Erythroblast (primary cell): ENCODE data around the gene ZNF679.
"Not testable (repeated sequence)": the region's sequence is repeated elsewhere in the genome, so short reads cannot be mapped to it uniquely, and the experiment has no call there.

Source experiments
- DNase-seq, 2 experiments: peaks; one replicate each; lab custom pipeline; 2025; lab: John Stamatoyannopoulos, UW
- GATA1 ChIP-seq: IDR thresholded peaks from 2 replicates; pipeline ENCODE4 v1.6.1; 2011; ENCODE audit warnings: low read depth, mild to moderate bottlenecking, control low read depth, low read length, moderate library complexity
- POLR2A ChIP-seq: IDR thresholded peaks from 2 replicates; pipeline ENCODE4 v1.6.1; 2011; ENCODE audit warnings: mild to moderate bottlenecking, low read length

ZNF679 gene

DNA sequence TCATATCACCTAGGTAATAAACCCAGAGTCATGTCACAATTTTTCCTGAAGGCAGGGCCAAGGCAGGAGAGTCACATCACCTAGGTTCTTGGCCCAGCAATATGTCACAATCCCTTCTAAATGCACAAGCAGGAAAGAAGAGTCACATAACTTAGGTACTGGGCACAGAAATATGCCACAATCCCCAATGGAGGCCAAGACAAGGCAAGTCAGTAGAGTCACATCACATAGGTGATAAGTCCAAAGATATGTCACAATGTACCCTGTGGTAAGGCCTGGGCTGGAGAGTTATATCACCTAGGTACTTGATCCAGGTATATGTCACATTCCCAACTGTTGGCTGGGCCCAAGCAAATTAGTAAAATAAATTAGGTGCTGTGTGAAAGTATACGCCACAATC, at the start of gene ZNF679:
TSS of gene ZNF679 (plus strand) at position 301 of the 400 bp plus-strand sequence. CDS start 20,644 bp downstream, outside the sequence.
- DNase-seq = not testable (repeated sequence)

DNA sequence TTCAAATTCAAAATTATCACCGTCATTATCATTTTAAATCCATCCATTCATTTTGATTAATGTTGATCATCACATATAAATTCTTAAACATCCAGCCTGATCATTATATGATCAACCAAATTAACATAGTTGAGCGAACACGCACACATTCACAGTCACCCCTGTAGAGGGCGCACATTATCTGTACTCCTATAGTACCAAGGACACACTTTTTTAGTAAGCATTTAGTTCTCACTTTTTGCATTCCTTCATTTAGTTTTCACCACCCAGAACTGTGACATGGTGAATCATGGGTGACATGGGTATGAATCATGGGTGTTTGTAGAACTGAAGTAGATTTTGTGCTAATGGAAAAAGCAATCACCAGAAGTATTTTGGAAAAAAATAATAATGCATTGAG, 47.3 kb upstream of the ZNF679 start:
- DNase-seq = peak; percentile 1 to 6
- TF ChIP-seq GATA1 (no peak), POLR2A (no peak)

DNA sequence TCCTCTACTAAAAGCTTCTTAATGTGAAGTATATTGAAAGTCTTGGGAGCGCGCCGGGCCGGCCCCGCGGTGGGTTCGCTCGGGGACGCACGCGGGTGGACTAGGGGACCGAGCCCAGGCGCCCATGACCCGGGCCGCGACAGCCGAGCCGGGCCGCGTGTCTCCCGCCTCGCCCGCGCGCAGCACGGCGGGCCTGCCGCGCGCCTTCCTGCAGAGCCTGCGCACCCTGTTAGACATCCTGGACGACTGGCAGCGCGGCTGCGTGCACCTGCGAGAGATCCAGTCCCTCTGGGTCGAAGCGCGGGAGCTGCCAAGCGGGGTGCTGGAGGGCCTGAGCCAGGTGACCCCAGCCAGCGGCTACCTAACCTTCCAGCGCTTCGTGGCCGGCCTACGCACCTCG, 46.7 kb upstream of the ZNF679 start:
- no peak for DNase-seq
- TF ChIP-seq POLR2A (no peak), GATA1 (no peak)

DNA sequence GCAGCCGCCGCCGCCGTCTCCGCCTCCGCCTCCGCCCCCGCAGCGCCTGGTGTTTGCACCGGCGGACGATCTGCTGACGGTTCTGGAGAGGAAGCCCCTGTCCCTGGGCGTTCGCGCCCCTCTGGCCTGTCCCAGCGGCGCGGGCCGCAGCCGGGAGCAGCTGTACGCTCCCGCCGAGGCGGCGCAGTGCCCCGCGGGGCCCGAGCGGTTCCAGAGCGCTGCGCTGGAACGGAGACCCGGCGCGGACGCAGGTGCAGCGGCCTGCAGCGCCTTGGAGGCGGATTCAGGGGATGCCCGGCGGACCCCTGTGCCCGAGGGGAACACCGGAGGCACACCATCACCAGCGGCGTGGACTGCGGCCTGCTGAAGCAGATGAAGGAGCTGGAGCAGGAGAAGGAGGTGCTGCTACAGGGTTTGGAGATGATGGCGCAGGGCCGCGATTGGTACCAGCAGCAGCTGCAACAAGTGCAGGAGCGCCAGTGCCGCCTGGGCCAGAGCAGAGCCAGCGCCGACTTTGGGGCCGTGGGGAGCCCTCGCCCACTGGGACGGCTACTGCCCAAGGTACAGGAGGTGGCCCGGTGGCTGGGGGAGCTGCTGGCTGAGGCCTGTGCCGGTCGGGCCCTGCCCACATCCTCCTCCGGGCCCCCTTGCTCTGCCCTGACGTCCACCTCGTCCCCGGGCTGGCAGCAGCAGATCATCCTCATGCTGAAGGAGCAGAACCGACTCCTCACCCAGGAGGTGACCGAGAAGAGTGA, 46.1 kb upstream of the ZNF679 start:
- no peak for TF ChIP-seq GATA1
- no peak for TF ChIP-seq POLR2A
- no peak for DNase-seq

DNA sequence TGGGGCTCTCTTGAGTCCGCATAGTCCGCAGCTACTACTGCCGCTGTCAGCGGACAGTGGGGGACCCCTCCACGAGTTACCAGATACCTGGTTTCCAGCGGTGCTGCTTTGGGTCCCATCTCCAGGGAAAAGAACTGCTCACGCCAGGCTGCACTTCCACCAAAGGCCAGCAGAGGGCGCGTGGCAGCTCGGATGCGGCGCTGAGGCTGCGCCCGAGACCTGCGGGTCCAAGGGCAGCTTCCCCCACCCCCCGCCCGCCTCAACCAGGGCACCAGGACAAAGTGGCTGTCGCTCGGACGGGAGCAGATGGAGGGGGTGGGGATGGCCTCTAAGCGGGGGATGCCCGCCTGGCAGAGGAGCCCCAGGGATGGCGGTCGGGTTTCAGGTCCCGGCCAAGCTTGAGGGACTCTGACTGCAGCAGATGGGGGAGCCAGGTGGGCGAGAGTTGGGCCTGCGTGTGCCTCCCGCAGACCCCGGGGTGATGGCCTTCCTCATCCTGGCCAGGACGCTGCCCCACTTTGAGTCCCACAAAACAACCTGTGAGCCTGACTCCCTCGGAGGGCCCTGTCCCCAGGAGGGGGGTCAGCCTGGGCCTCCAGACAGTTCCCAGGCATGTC, 45.0 kb upstream of the ZNF679 start:
- peak; percentile 10 to 27 for DNase-seq

DNA sequence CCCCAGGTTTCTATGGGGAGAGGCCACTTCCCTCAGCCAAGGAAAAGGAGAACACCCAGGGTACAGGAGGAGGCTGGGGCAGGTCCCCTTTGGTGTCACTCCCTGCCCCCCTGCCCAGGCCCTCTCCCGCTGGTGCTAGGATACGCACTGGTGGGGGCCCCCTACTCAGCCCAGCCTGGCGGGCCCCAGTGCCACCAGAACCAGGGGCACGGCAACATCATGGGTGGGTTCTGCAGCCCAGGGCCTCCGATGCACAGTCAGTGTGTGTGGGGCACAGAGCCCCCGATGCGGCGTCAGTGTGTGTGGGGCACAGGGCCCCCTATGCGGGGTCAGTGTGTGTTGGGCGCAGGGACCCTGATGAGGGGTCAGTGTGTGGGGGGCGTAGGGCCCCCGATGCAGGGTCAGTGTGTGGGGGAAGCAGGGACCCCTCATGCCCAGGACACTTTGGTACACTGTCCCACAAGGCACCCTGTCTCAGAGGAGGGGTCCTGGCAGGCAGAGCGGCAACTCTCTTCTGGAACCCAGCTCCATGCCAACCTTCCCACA, 44.4 kb upstream of the ZNF679 start:
- TF ChIP-seq GATA1 (no peak), POLR2A (no peak)
- no peak for DNase-seq

More for the DNA sequence above, 45.0 kb upstream of the ZNF679 start:
- TF ChIP-seq GATA1 (no peak), POLR2A (no peak)

DNA sequence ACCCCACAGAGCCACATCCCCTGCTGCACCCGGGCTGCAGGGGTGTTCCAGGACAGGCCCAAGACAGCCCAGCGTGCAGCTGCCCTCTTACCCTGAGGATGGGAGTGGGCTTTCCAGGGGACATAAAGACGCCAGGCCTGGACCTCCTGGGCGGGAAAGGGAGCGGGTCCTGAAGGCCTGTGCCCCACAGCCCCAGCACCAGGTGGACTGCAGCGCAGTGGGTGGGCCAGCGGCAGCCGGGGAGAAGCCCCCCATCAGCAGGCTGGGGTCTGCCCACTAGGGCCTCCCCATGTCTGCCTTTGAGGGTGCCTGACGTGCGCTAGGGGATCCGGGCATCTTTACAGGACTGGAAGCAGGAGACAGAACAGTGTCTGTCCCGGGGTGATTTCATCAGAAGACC, 43.9 kb upstream of the ZNF679 start:
- TF ChIP-seq GATA1 (no peak), POLR2A (no peak)
- no peak for DNase-seq

DNA sequence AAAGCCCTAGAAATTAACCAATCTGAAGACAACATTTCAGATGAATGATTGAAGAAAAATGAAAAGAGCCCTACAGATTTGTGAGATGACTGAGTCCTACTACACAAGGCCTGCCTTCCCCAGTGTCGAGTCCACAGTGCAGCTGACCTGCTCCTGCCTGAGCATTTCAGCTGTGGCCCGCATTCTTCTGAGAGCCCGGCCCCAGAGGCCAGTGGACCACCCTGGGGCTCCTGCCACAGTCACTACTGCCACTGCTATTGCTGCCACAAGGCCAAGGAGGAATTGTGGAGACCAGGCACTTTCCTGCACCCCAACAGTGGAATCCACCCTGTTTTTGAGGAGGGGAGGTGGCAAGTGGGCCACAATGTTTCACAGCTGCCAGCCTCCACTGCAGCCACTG, 40.9 kb upstream of the ZNF679 start:
- DNase-seq = no peak
- no peak for TF ChIP-seq GATA1
- no peak for TF ChIP-seq POLR2A

DNA sequence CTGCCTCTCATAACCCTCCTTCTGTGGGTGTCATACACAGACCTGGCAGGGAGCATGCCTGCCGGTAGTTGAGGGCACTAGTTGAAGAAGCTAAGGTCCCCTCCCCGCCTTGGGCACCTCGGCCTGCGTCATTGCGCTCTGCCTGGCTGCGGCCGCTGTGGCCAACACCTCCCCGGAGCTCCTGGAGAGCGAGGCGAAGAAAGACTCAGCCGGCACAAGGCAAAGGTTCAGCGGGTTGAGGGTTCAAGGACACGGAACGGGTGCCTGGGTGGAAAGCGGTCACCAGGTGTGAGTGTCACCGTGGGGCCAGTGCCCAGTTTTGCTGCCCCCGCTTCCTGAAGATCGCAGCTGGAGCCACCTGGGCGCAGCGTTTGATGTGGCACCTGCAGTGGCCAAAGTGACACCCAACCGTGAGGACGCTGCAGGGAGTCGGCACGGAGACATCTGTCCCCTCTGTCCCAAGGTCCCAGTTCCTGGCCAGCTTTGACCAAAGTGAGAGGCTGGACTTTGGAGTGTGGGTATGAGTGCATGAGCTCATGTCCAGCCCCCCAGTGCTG, 36.0 kb upstream of the ZNF679 start:
- DNase-seq = no peak
- TF ChIP-seq GATA1 (no peak), POLR2A (no peak)

DNA sequence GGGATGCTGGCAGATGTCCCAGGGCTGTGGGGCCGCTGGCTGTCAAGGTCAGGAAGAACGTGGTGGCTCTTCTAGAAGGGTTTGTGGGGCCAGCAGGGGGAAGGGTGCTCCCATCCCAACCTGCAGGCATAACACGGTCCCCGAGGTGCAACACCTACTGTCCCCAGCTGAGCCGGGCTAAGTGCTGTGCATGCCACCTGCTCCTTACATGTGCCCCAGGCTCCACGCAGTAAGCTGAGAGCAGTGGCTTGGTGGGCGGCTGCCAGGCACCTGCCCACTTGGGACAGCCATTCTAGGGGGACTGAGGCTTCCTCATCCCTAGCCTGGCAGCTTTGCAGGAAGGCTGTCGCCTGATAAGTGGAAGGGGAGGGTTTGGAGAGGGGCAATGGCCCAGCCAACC, 35.5 kb upstream of the ZNF679 start:
- no peak for DNase-seq
- TF ChIP-seq GATA1 (no peak), POLR2A (no peak)

DNA sequence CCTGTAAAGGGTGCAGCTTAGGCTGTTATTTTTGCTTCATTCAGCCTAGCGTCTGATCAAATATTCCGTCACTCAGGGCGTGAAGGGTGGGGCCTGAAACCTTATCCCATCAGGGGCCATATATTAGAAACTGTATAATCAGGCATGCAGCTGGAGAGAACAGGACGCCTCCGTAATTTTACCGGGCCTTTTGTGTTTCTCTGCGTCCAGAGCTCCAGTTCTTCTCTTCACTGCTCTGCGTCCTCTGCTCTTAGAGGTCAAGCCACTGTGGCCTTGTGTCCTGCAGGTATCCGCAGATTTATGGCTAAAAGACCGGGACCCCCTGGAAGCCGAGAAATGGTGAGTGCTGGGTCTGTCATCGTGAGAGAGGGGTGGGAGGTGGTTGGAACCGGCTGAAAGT, 21.4 kb upstream of the ZNF679 start, which contains the start of gene ZNF735:
TSS of gene ZNF735 (plus strand) at position 301 of the 400 bp plus-strand sequence. CDS start at position 301, 0 bp downstream.
- no peak for TF ChIP-seq GATA1
- TF ChIP-seq POLR2A = no peak
- DNase-seq = no peak

DNA sequence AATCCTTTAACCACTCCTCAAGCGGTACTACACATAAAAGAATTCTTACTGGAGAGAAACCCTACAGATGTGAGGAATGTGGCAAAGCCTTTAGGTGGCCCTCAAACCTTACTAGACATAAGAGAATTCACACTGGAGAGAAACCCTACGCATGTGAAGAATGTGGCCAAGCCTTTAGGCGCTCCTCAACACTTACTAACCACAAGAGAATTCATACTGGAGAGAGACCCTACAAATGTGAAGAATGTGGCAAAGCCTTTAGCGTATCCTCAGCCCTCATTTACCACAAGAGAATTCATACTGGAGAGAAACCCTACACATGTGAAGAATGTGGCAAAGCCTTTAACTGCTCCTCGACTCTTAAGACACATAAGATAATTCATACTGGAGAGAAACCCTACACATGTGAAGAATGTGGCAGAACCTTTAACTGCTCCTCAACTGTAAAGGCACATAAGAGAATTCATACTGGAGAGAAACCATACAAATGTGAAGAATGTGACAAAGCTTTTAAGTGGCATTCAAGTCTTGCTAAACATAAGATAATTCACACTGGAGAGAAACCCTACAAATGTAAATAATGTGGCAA, 8.5 kb upstream of the ZNF679 start:
- DNase-seq = not testable (repeated sequence)

DNA sequence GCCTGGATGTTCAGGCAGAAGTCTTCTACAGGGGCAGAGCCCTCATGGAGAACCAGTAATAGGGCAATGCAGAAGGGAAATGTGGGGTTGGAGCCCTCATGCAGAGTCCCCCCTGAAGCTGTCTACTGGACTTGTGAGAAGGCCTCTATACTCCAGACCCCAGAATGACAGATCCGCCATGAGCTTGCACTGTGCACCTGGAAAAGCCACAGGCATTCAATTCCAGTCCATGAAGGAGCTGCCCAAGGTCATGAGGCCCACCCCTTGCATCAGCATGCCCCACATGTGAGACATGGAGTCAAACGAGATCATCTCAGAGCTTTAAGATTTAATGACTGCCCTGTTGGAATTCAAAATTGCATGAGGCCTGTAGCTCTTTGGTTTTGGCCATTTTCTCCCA, 4.9 kb upstream of the ZNF679 start:
- TF ChIP-seq POLR2A (no peak), GATA1 (no peak)
- DNase-seq = no peak
